ENCODE measurements around the gene PYGL. TPM values are rescaled to one million over a fixed set of nuclear protein-coding genes. Genes with fewer than 3 reads are reported as not detected.

Gene PYGL
- total and polyA plus RNA-seq, 2 experiments from 2014 or later, result 57.6 to 93.8 TPM

GRCh38 chr14:50904719-50905118, 39.6 kb downstream of the PYGL start:
- Mint-ChIP-seq H3K36me3 (ENCODE audit: low read depth) (peaks cover 41% of the 10 kb centered on the region), H3K27me3 (ENCODE audit: insufficient read depth, low read depth, poor library complexity) (peaks cover 2% of the 10 kb centered on the region), H3K4me3 (no peak overlapping the region), H3K27ac (no peak overlapping the region), H3K4me1 (peaks cover 14% of the 10 kb centered on the region), H3K9me3 (no peaks in the 10 kb centered on the region; the same call in 2 of the 3 replicates)
- Histone ChIP-seq H3K4me1 (ENCODE audit: insufficient read depth) (peaks cover 25% of the 10 kb centered on the region), H2AFZ (no peak overlapping the region), H3F3A (replicated peaks; ENCODE audit: low read depth) (no peaks in the 10 kb centered on the region), H3K9me2 (ENCODE audit: insufficient read depth) (no peaks in the 10 kb centered on the region; the same call in 1 of the 2 replicates), H3K27me3 (ENCODE audit: insufficient read depth) (no peaks in the 10 kb centered on the region), H3K4me3 (no peak overlapping the region), H4K20me1 (replicated peaks; ENCODE audit: insufficient read depth) (0 out of 2 replicates have a peak, but pooled peaks cover 2% of the 10 kb centered on the region), H3K79me2 (replicated peaks; ENCODE audit: insufficient read depth) (no peaks in the 10 kb centered on the region), H3K27ac (ENCODE audit: low read depth) (no peak overlapping the region), H3K4me2 (no peak overlapping the region), H3K36me3 (ENCODE audit: insufficient read depth) (peaks cover 9% of the 10 kb centered on the region; the same call in 1 of the 2 replicates)
- ATAC-seq (no peak), DNase-seq (ENCODE audit: low spot score) (no peak)
- TF ChIP-seq CREB1 (CRISPR knock-in tag; IDR thresholded peaks at IDR 0.05; ENCODE audit: low read depth), result no peak
- no peak for TF ChIP-seq POLR2AphosphoS5 (IDR thresholded peaks at IDR 0.05; ENCODE audit: low read depth)
- TF ChIP-seq NANOG (IDR thresholded peaks at IDR 0.05; ENCODE audit: borderline replicate concordance), result no peak
- no peak for TF ChIP-seq CTCF (conservative IDR thresholded peaks at IDR 0.05; ENCODE audit: low read depth in 2 of 2)
- TF ChIP-seq EZH2phosphoT487 (IDR thresholded peaks at IDR 0.05; ENCODE audit: unreplicated experiment), result no peak
- TF ChIP-seq ZNF331 (CRISPR knock-in tag; IDR thresholded peaks at IDR 0.05; ENCODE audit: low read depth), result no peak
- no peak for TF ChIP-seq ZNF114 (CRISPR knock-in tag; IDR thresholded peaks at IDR 0.05)
- no peak for TF ChIP-seq STAT1 (IDR thresholded peaks at IDR 0.05; ENCODE audit: unreplicated experiment)
- TF ChIP-seq EZH2 (IDR thresholded peaks at IDR 0.05; ENCODE audit: low read depth, unreplicated experiment), result no peak
- no peak for TF ChIP-seq JUNB (IDR thresholded peaks at IDR 0.05; ENCODE audit: unreplicated experiment)
- no peak for TF ChIP-seq ZNF462 (CRISPR knock-in tag; IDR thresholded peaks at IDR 0.05)
- no peak for TF ChIP-seq REST (IDR thresholded peaks at IDR 0.05; ENCODE audit: unreplicated experiment)
- no peak for TF ChIP-seq ETS1 (IDR thresholded peaks at IDR 0.05)

Measured in GM23338 (cell line).